SK-N-MC (cell line): ENCODE results near the gene SNX3.
A peak's percentile ranks its signal among the peaks of the same experiment; 100 is the strongest.
"Not testable (repeated sequence)": the region's sequence is repeated elsewhere in the genome, so short reads cannot be mapped to it uniquely, and the experiment has no call there.

ENCODE experiments used
- DNase-seq: peaks from one replicate; pipeline ENCODE4 v3.0.0-alpha.2; 2011; ENCODE audit warnings: low read depth, low spot score
- H3K27ac ChIP-seq: fragments of 200-600 bp; sonication (generic); 2 replicates; pipeline ENCODE4 v1.5.1; 2016; ENCODE audit warnings: mixed run types
- H3K36me3 ChIP-seq: fragments of 200-600 bp; sonication (generic); 2 replicates; pipeline ENCODE4 v1.6.1; 2017; ENCODE audit warnings: antibody characterized with exemption, low read length, mixed read lengths; ENCODE audit not compliant: insufficient read depth
- H3K4me3 ChIP-seq: fragments of 200-600 bp; sonication (generic); 2 replicates; pipeline ENCODE4 v1.5.1; 2016
- H3K9ac ChIP-seq: fragments of 200-600 bp; sonication (generic); 2 replicates; pipeline ENCODE4 v1.8.0; 2017; ENCODE audit warnings: mixed run types, mixed read lengths; ENCODE audit not compliant: insufficient read length
- H3K9me3 ChIP-seq: fragments of 200-600 bp; sonication (generic); 2 replicates; pipeline ENCODE4 v1.6.1; 2017; ENCODE audit warnings: low read depth, mild to moderate bottlenecking, antibody characterized with exemption, low read length, moderate library complexity, mixed read lengths
- EZH2 ChIP-seq: fragments of 200-600 bp; sonication (generic); IDR thresholded peaks from one replicate; pipeline ENCODE4 v1.6.1; 2017; ENCODE audit warnings: antibody characterized with exemption
- FOXP2 ChIP-seq: optimal IDR thresholded peaks from 2 replicates; pipeline ENCODE3; 2011; ENCODE audit warnings: mild to moderate bottlenecking, moderate library complexity; ENCODE audit not compliant: insufficient read depth; ENCODE audit errors: extremely low read length, control extremely low read depth
- POLR2AphosphoS5 ChIP-seq: IDR thresholded peaks from 2 replicates; pipeline ENCODE4 v1.6.1; 2012; ENCODE audit warnings: mild to moderate bottlenecking, low read depth, low read length, borderline replicate concordance

Gene SNX3

DNA sequence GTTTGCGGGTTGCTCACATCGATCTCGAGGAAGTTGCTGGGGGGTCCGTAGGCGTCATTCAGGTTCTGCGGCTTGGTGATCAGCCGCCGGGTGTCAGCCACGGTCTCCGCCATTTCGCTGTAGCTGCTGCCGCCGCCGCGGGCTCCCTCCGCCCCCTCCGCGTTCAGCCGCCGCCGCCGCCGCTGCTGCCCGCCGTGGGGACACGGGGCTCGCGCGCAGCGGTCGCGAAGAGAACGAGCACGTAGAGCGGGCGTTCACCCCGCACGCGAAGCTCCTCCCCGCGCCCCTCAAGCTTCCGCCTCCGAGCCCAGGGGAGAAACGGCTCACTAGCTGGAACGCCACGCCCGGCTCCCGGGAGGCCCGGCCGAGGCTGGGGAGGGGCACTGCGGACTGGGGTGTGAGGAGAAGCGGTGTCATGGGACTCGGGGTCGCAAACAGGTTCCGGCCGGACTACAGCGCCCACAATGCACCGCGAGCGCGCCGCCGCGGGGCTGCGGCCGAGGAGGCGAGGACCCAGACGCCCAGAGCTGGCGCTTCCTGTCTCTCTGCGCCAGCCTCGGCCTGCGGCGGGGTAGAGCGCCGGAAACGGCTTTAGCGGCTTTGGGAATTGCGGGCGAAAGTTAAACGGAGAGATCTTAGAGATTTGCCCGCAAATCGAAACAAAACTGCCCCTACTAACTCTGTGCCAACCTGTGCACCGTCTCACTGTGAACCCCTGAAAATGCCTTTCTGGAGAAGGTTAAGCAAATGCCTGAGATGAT lies at the start of gene SNX3:
SNX3 (minus strand) TSS at position 232 of the 761 bp plus-strand sequence; CDS start at position 113, 119 bp downstream.
- H3K36me3 ChIP-seq: peaks cover 12% of the 10 kb centered on the region
- no peaks in the 10 kb centered on the region for H3K9me3 ChIP-seq
- peak within 1 kb of the TSS; percentile 93 for H3K27ac ChIP-seq
- peak within 1 kb of the TSS; percentile 98 for H3K4me3 ChIP-seq
- peak; percentile 35 for DNase-seq
- H3K9ac ChIP-seq: peak within 1 kb of the TSS; percentile 95
- TF ChIP-seq FOXP2 (no peak), POLR2AphosphoS5 (peak; percentile 87)

DNA sequence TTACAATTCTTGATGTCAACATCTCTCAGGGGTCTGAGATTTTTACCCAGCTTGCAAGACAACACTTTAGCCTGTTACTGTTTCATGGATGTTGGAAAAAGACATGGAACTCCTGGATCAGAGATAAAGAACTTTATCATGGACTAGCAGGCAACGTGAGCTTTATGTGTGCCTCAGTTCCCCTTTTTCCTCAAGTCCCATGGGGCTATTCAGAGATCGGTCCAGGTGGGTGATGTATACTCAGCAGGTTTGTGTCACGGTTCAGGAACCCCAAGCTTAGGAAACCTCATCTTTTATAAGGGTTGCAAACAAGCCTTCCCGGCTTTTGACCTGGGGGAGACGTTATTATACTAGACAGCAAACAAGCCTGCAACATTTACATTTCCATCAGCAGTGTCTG lies 49.0 kb upstream of the SNX3 start:
- Histone ChIP-seq H3K4me3 (no peak overlapping the region), H3K9me3 (no peaks in the 10 kb centered on the region), H3K9ac (no peak overlapping the region), H3K36me3 (no peaks in the 10 kb centered on the region), H3K27ac (no peak overlapping the region)
- TF ChIP-seq FOXP2 (no peak), EZH2 (no peak), POLR2AphosphoS5 (no peak)
- no peak for DNase-seq

DNA sequence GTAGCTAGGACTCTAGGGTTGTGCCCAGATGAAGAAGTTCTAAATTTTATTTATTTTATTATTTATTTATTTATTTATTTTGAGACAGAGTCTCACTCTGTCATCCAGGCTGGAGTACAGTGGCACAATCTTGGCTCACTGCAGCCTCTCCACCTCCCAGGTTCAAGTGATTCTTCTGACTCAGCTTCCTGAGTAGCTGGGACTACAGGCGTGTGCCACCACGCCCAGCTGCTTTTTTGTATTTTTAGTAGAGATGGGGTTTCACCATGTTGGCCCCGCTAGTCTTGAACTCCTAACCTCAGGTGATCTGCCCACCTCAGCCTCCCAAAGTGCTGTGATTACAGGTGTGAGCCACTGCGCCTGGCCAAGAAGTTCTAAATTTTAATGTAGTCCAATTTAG lies 47.8 kb upstream of the SNX3 start:
- H3K4me3 ChIP-seq, DNase-seq, H3K27ac ChIP-seq, H3K9ac ChIP-seq, H3K9me3 ChIP-seq, H3K36me3 ChIP-seq: not testable (repeated sequence)

DNA sequence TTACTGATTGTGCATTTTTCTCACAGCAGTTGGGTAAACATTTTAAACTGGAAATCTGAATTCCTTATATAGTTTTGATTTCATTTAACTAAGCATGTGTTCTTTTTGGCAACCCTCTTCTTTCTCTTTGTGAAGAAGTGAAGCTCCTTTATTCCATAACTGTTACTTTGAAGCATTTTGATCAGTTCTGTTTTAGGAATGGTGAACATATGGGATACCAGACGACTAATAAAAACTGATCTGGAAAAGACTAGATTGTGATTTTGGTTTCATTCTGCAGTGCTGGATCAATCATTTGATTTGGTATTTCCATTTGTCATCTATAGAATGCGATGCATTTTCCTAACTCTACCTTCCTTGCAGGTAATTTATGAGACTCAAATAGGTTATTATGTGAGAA lies 43.8 kb upstream of the SNX3 start:
- DNase-seq: no peak
- no peak overlapping the region for H3K4me3 ChIP-seq

DNA sequence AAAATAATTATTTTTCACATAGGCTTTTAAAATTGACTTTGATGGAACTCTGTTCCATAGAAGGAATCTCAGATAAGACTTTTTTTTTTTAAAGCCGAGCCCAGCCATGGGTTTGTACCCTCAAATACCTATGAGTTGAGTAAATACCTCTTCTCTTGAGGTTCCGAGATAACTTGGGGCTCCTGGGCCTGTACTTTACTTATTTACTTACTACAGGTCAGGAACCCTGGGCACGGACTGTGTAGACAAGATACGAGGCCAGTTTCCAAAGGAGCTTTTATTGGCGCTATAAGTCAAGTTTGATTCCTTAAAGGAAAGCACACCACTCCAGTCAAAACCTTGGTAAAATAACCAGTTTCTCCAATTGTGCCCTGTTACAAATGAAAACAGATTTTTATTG lies 41.5 kb upstream of the SNX3 start:
- TF ChIP-seq EZH2 (no peak), FOXP2 (no peak), POLR2AphosphoS5 (no peak)
- Histone ChIP-seq H3K4me3 (no peak overlapping the region), H3K27ac (no peak overlapping the region), H3K36me3 (no peaks in the 10 kb centered on the region), H3K9ac (no peak overlapping the region), H3K9me3 (no peaks in the 10 kb centered on the region)
- no peak for DNase-seq

More for the DNA sequence above, 43.8 kb upstream of the SNX3 start:
- no peak overlapping the region for H3K9ac ChIP-seq
- H3K36me3 ChIP-seq: no peaks in the 10 kb centered on the region
- no peaks in the 10 kb centered on the region for H3K9me3 ChIP-seq
- no peak overlapping the region for H3K27ac ChIP-seq
- TF ChIP-seq FOXP2: no peak
- TF ChIP-seq POLR2AphosphoS5: no peak
- no peak for TF ChIP-seq EZH2

DNA sequence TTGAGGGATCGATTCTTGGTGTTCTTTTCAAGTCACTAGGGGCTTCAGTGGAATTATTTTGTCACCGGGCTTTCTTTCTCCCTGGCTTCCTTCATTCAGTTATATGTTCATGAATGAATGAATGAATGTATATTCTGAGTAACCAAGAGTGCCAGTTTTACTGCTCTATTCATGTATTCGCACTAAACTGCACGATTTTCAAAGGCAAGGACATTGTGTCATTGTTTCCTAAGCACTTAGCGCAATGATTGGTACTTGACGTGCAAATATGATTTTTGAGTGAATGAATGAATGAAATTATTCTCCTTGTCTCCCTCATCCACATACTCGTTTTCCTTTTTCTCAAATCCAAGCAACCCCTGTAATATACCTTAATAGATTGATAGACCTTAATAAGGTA lies 34.8 kb upstream of the SNX3 start:
- Histone ChIP-seq H3K27ac (peak overlapping the region; percentile 81), H3K9me3 (no peaks in the 10 kb centered on the region)
- TF ChIP-seq EZH2 (no peak), POLR2AphosphoS5 (no peak), FOXP2 (no peak)

DNA sequence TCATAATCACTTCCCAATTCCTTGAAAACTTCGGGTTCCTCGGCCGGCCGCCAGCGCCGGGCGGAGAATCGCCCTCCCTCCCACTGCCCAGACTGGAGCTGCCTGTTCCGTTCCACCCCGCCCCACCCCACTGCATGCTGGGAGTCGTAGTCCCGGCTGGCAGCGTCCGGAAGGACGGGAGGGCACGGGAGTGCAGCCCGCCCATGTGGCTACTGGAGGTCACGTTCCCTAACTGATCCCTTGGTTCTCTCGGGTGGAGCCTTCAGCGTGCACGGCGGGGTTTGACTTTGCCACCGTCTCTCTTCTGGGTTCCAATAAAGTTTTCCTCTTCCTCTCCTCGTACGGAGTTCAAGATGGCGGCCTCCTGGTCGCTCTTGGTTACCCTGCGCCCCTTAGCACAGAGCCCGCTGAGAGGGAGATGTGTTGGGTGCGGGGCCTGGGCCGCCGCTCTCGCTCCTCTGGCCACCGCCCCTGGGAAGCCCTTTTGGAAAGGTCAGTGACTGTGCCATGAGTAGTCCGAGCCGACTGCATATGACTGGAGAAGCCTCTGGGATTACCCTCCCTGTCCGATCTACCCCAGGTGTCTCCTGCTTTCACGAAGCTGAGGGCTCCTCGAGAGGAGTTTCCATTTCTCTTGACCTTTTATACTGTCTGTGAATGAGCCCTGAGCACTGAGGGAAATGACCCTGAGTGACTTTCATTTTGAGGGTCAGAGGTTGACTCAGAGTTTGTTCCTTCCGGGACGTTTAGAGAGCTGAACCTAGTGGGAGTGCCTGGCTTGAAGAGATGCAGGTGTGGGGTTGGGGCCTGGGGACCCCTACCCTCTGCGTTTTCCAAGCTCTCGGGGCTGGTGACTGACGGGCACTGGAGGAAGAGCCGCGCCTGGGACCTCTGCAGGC lies 34.1 kb upstream of the SNX3 start, which contains the start of gene AFG1L:
AFG1L (plus strand) TSS at position 328 of the 899 bp plus-strand sequence; CDS start at position 354, 26 bp downstream.
- Histone ChIP-seq H3K9me3 (no peaks in the 10 kb centered on the region), H3K27ac (peak within 1 kb of the TSS; percentile 81), H3K9ac (peak within 1 kb of the TSS; percentile 88), H3K36me3 (no peaks in the 10 kb centered on the region), H3K4me3 (peak within 1 kb of the TSS; percentile 91)
- TF ChIP-seq EZH2 (no peak), POLR2AphosphoS5 (peak; percentile 82)
- peak; percentile 28 for DNase-seq

More for the DNA sequence above, 34.8 kb upstream of the SNX3 start:
- Histone ChIP-seq H3K9ac (peak overlapping the region; percentile 88), H3K4me3 (peak overlapping the region; percentile 91), H3K36me3 (no peaks in the 10 kb centered on the region)
- DNase-seq: no peak

GRCh38 chr6:108294297-108294726 lies 33.5 kb upstream of the SNX3 start:
- Histone ChIP-seq H3K36me3 (no peaks in the 10 kb centered on the region), H3K9ac (peak overlapping the region; percentile 88), H3K4me3 (peak overlapping the region; percentile 91), H3K27ac (peak overlapping the region; percentile 81), H3K9me3 (no peaks in the 10 kb centered on the region)
- DNase-seq: no peak
- no peak for TF ChIP-seq EZH2
- no peak for TF ChIP-seq FOXP2
- TF ChIP-seq POLR2AphosphoS5: no peak
